Pancreas (tissue), 10 donors: ENCODE results near the gene VAPA. TPM values are rescaled to one million over a fixed set of nuclear protein-coding genes. Genes with fewer than 3 reads are reported as not detected.
"Not testable (repeated sequence)": the region's sequence is repeated elsewhere in the genome, so short reads cannot be mapped to it uniquely, and the experiment has no call there.

Source experiments
- ATAC-seq, 4 donors: fragments of 200-7000 bp; cut with Tn5 transposase; one replicate each; pipeline versions ENCODE4 v1.8.0 to v1.9.1; 2020; ENCODE audit warnings: mild to moderate bottlenecking in 4 of 4, moderate library complexity in 4 of 4
- DNase-seq, 6 donors: peaks; one replicate each; pipeline ENCODE4 v3.0.0-alpha.2; 2020
- FAIRE-seq: peaks from 2 replicates; lab custom pipeline; 2012; peaks lifted over from hg19 to GRCh38; lab: Jason Lieb, UNC
- H3K27ac ChIP-seq, 4 donors: fragments of 200-600 bp; sonication (generic); 1 replicate in 3 of 4; 2 replicates in 1 of 4; pipeline versions ENCODE4 v1.5.0 to v1.8.0; 2020
- H3K27me3 ChIP-seq, 4 donors: fragments of 200-600 bp; one replicate each; pipeline ENCODE4 v1.8.0; 2021
- H3K36me3 ChIP-seq, 3 donors: fragments of 200-600 bp; sonication (generic) in 1 of 3; one replicate each; pipeline versions ENCODE4 v1.5.0 to v1.8.0; 2020 to 2021
- H3K4me1 ChIP-seq, 3 donors: fragments of 200-600 bp; one replicate each; pipeline ENCODE4 v1.8.0; 2021
- H3K4me3 ChIP-seq, 4 donors: fragments of 200-600 bp; sonication (generic) in 2 of 4; one replicate each; pipeline versions ENCODE4 v1.5.0 to v1.8.0; 2020 to 2021
- H3K9me3 ChIP-seq, 4 donors: fragments of 200-600 bp; one replicate each; pipeline ENCODE4 v1.8.0; 2021
- CTCF ChIP-seq, 4 donors: fragments of 200-600 bp; sonication (generic) in 3 of 4; IDR thresholded peaks; one replicate each; pipeline versions ENCODE4 v1.5.0 to v1.8.0; 2021; ENCODE audit warnings: antibody characterized with exemption in 4 of 4
- WGBS, 2 donors: extraction: QIAGEN DNeasy Blood & Tissue Kit; methylation state at CpG; one replicate each; pipeline ENCODE4 v1.1.7; 2013; 5-methylcytosine and 5-hydroxymethylcytosine counted together
- intact Hi-C, 3 donors: fragments of 100-400 bp; cut with DNase I; formaldehyde crosslinking; loops; one replicate each; pipeline versions ENCODE4 v1.11.1 to v1.14.2; 2022
- polyA plus RNA-seq, 2 donors: library from polyadenylated mRNA; stranded (reverse); fragments of 200-250 nt; gene quantifications; one replicate each; pipeline ENCODE4 v1.2.3, GENCODE V29; 2013
- total RNA-seq, 6 donors: library from RNA; stranded (reverse); fragmentation: NEBNext Ultra II Directional in 4 of 6; extraction: Animal tissue kit (Norgen Biotek cat#: 25700) in 4 of 6; gene quantifications; one replicate each; pipeline versions ENCODE4 v1.2.1 to v1.2.4, GENCODE V29; 2021 to 2023
- donor health status: healthy with polysubstance abuse.
- donor health status: DM: no; HTN: no; CAD: no; lungs with moderate emphysema.
- donor health status: DM: no; HTN: no; CAD: no.
- donor health status: control.
- donor health status: control.
- donor health status: Bipolar disorder and iron deficiency.
- donor health status: DM: yes; HTN: yes; CAD: no.
- donor health status: DM: no; HTN: no; CAD: no.
- donor health status: DM: no; HTN: no; CAD: no.
- donor health status: DM: yes; HTN: yes; CAD: no.

VAPA gene
- total and polyA plus RNA-seq, 8 donors = 33.5 to 117 (median 97.4) TPM

GRCh38 chr18:9907867-9908266 is 5.9 kb upstream of the VAPA start:
- FAIRE-seq (no peak), DNase-seq (no peak), ATAC-seq (no peak)
- intact Hi-C loops = no loop called here
- TF ChIP-seq CTCF (IDR thresholded peaks at IDR 0.05) = no peak
- no peak overlapping the region for H3K27ac ChIP-seq
- H3K9me3 ChIP-seq = no peaks in the 10 kb centered on the region
- WGBS, 2 donors = 87 to 92% methylated on average over 4 of the region's 4 CpGs
- no peaks in the 10 kb centered on the region for H3K4me1 ChIP-seq
- no peaks in the 10 kb centered on the region for H3K27me3 ChIP-seq
- no peak overlapping the region for H3K4me3 ChIP-seq
- no peaks in the 10 kb centered on the region for H3K36me3 ChIP-seq

GRCh38 chr18:9910071-9910470 is 3.7 kb upstream of the VAPA start:
- ATAC-seq = no peak
- no peak for FAIRE-seq
- H3K4me1 ChIP-seq = no peaks in the 10 kb centered on the region
- H3K27me3 ChIP-seq = no peaks in the 10 kb centered on the region
- H3K4me3 ChIP-seq = no peak overlapping the region
- no peak for DNase-seq
- no peaks in the 10 kb centered on the region for H3K9me3 ChIP-seq
- no peak overlapping the region for H3K27ac ChIP-seq
- no peaks in the 10 kb centered on the region for H3K36me3 ChIP-seq
- intact Hi-C loops = no loop called here
- no peak for TF ChIP-seq CTCF (IDR thresholded peaks at IDR 0.05)

- H3K27me3 ChIP-seq = no peaks in the 10 kb centered on the region
- TF ChIP-seq CTCF (IDR thresholded peaks at IDR 0.05) = no peak
- WGBS, 2 donors = 83 to 90% methylated on average over 2 of the region's 2 CpGs
- DNase-seq = no peak
- H3K9me3 ChIP-seq = no peaks in the 10 kb centered on the region
- no peak overlapping the region for H3K4me3 ChIP-seq
- H3K4me1 ChIP-seq = peaks cover 0 to under 1% (median 0%) of the 10 kb centered on the region in 3 donors
- no peak for ATAC-seq
- intact Hi-C loops = no loop called here
- H3K36me3 ChIP-seq = no peaks in the 10 kb centered on the region
- no peak overlapping the region for H3K27ac ChIP-seq
- FAIRE-seq = no peak
Observed at GRCh38 chr18:9910661-9911060, 3.2 kb upstream of the VAPA start.

- intact Hi-C loops = no loop called here
- H3K9me3 ChIP-seq = no peaks in the 10 kb centered on the region
- ATAC-seq (no peak), DNase-seq (no peak), FAIRE-seq (no peak)
- no peaks in the 10 kb centered on the region for H3K27me3 ChIP-seq
- no peak overlapping the region for H3K27ac ChIP-seq
- H3K4me3 ChIP-seq = no peak overlapping the region
- no peak for TF ChIP-seq CTCF (IDR thresholded peaks at IDR 0.05)
- peaks cover 0 to 6% (median 3%) of the 10 kb centered on the region in 3 donors for H3K4me1 ChIP-seq
- 82 to 90% methylated on average over 5 of the region's 5 CpGs for WGBS, 2 donors
- no peaks in the 10 kb centered on the region for H3K36me3 ChIP-seq
Observed at GRCh38 chr18:9911226-9911625, 2.6 kb upstream of the VAPA start.

- WGBS, 2 donors = 96 to 100% methylated on average over 1 of the region's 1 CpG
- intact Hi-C loops, H3K4me3 ChIP-seq, H3K9me3 ChIP-seq, FAIRE-seq, ATAC-seq, H3K27me3 ChIP-seq, H3K36me3 ChIP-seq, H3K27ac ChIP-seq, DNase-seq: not testable (repeated sequence)
- peaks cover 0 to 17% (median 13%) of the 10 kb centered on the region in 3 donors for H3K4me1 ChIP-seq
Observed at GRCh38 chr18:9912285-9912684, 1.5 kb upstream of the VAPA start.
